ENCODE results near the gene TUBA1B.

DNA sequence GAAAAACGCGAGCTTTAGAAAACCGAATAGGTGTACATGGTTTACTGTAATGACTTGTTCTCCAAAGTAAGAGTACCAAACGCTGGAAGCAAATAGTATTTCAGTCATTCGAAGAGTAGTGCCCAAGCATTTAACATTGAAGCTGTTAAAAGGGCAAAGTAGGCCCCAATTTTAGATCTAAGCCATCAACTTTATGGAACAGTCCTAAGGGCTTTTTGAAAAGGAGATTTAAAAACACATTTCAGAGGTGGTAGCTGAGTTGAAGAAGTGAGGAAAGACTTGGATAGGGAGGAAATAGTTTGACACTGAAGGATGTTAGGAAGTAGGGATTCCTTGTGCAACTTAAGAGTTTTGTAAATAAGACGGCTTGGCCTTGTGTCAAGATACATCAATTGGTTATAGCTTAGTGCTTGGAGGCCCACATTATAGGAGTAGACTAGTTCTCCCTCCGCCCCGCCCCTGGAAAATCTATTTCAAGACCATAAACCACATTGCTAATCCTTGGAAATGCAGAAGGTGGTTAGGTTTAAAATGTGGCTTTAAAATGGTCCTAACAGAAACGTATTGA is 783 bp upstream of the TUBA1B start:
- TF ChIP-seq, protein P1, sequence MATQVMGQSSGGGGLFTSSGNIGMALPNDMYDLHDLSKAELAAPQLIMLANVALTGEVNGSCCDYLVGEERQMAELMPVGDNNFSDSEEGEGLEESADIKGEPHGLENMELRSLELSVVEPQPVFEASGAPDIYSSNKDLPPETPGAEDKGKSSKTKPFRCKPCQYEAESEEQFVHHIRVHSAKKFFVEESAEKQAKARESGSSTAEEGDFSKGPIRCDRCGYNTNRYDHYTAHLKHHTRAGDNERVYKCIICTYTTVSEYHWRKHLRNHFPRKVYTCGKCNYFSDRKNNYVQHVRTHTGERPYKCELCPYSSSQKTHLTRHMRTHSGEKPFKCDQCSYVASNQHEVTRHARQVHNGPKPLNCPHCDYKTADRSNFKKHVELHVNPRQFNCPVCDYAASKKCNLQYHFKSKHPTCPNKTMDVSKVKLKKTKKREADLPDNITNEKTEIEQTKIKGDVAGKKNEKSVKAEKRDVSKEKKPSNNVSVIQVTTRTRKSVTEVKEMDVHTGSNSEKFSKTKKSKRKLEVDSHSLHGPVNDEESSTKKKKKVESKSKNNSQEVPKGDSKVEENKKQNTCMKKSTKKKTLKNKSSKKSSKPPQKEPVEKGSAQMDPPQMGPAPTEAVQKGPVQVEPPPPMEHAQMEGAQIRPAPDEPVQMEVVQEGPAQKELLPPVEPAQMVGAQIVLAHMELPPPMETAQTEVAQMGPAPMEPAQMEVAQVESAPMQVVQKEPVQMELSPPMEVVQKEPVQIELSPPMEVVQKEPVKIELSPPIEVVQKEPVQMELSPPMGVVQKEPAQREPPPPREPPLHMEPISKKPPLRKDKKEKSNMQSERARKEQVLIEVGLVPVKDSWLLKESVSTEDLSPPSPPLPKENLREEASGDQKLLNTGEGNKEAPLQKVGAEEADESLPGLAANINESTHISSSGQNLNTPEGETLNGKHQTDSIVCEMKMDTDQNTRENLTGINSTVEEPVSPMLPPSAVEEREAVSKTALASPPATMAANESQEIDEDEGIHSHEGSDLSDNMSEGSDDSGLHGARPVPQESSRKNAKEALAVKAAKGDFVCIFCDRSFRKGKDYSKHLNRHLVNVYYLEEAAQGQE (IDR thresholded peaks at IDR 0.05), result no peak
- TF ChIP-seq CTCF (IDR thresholded peaks at IDR 0.05; ENCODE audit: low read depth, low read length, missing input control), result no peak
- TF ChIP-seq GABPA (IDR thresholded peaks at IDR 0.05 in 1 of 2, conservative IDR thresholded peaks at IDR 0.05 in 1 of 2), result peak in 1 of 2 donors; percentile 11
